ENCODE measurements around the gene ATP2A1.
A peak's percentile ranks its signal among the peaks of the same experiment; 100 is the strongest.

ATP2A1 gene

GRCh38 chr16:28915181-28915580 lies 36.9 kb downstream of the ATP2A1 start:
- TF ChIP-seq TCF4 (CRISPR knock-in tag; IDR thresholded peaks at IDR 0.05; ENCODE audit: borderline replicate concordance) (no peak), ISL1 (CRISPR knock-in tag; IDR thresholded peaks at IDR 0.05) (0 out of 2 replicates have a peak, but pooled peaks have one; percentile 26), OSR1 (CRISPR knock-in tag; IDR thresholded peaks at IDR 0.05) (no peak)
- ATAC-seq = peak; percentile 65

DNA sequence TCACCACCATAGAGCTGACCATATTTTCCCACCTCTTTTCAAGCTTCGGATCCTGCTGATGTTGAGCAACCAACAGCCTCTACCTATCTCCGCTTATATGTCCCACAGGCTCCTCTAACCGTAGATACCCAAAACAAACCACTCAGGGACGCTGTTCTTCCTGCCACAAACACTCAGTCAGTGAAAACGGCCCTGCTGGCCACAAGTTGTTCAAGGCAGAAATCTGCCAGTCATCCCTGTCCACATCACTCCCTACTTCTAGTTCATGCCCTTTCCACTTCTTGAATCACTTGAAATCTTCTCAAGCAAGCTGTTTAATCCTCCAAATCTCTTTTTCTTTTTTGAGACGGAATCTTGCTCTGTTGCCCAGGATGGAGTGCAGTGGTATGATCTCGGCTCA lies 38.8 kb downstream of the ATP2A1 start:
- no peak for TF ChIP-seq OSR1 (CRISPR knock-in tag; IDR thresholded peaks at IDR 0.05)
- no peak for TF ChIP-seq PATZ1 (CRISPR knock-in tag; IDR thresholded peaks at IDR 0.05; ENCODE audit: borderline replicate concordance)
- TF ChIP-seq ZFP3 (CRISPR knock-in tag; IDR thresholded peaks at IDR 0.05) = no peak
- no peak for TF ChIP-seq ESRRG (CRISPR knock-in tag; IDR thresholded peaks at IDR 0.05)
- TF ChIP-seq ZNF8 (CRISPR knock-in tag; IDR thresholded peaks at IDR 0.05) = no peak
- no peak for TF ChIP-seq ZC3H10 (CRISPR knock-in tag; IDR thresholded peaks at IDR 0.05)
- ATAC-seq = no peak

- ATAC-seq = no peak
- TF ChIP-seq RARB (CRISPR knock-in tag; IDR thresholded peaks at IDR 0.05) (no peak), ZNF70 (CRISPR knock-in tag; IDR thresholded peaks at IDR 0.05) (no peak), TSHZ2 (CRISPR knock-in tag; IDR thresholded peaks at IDR 0.05) (no peak), TCF4 (CRISPR knock-in tag; IDR thresholded peaks at IDR 0.05; ENCODE audit: borderline replicate concordance) (no peak), PPARA (CRISPR knock-in tag; IDR thresholded peaks at IDR 0.05; ENCODE audit: borderline replicate concordance) (no peak), ZFP30 (CRISPR knock-in tag; IDR thresholded peaks at IDR 0.05) (no peak), SNAI2 (CRISPR knock-in tag; IDR thresholded peaks at IDR 0.05) (no peak), ZNF565 (CRISPR knock-in tag; conservative IDR thresholded peaks at IDR 0.05; ENCODE audit: low read depth) (no peak), GLIS3 (CRISPR knock-in tag; IDR thresholded peaks at IDR 0.05) (no peak), ARNTL (CRISPR knock-in tag; IDR thresholded peaks at IDR 0.05; ENCODE audit: borderline replicate concordance, low read depth) (no peak), OSR1 (CRISPR knock-in tag; IDR thresholded peaks at IDR 0.05) (no peak)
Observed at GRCh38 chr16:28918698-28919097, 40.4 kb downstream of the ATP2A1 start.

DNA sequence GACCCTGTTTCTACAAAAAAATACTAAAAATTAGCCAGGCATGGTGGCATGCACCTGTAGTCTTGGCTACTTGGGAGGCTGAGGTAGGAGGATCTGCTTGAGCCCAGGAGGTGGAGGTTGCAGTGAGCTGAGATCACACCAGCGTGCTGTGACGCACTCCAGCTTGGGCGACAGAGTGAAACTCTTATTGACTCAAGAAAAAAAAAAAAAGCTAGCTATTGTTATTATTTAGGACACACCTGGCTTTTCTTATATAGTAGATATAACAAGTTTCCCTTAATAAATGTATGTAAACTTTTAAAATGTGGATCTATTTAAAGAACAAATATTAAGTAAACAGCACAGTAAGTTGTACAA lies 44.9 kb downstream of the ATP2A1 start:
- no peak for ATAC-seq

DNA sequence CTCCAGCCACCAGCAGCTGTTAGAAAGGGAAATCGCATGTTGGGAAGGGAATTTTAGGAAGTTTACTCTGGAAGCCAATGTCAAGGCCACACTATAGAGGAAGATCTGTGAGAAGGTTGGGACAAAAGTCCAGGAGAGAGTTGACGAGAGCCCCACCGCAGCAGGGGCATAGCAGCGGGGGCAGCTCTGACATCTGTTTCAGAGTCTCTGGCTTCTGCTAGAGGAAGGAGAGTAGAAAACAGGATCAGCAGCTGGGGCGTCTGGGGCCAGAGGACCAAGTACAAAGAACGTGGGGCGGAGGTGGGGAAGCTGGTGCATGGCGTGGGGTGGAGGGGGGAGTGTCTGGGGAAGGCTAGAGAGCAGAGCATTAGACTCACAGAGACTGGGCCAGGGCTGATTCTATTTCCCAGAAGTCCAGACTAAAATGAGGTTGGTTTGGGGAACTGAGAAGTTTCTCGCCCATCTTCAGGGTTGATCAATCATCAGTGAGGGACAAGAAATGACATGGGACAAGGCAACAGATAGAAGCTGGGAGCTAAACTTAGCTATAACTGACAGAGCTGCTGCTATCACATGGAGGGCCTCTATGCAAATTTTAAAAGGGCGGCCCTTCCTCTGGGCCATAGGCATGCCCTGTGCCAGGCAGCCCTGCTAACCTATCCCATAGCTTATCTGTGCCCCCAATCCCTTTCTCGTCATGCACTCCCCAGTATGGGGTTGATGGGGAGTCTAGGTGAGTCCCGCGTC lies 45.5 kb downstream of the ATP2A1 start:
- ATAC-seq = no peak
- TF ChIP-seq ARNTL (CRISPR knock-in tag; IDR thresholded peaks at IDR 0.05; ENCODE audit: borderline replicate concordance, low read depth) = no peak
- TF ChIP-seq ZC3H10 (CRISPR knock-in tag; IDR thresholded peaks at IDR 0.05) = no peak
- TF ChIP-seq ZNF8 (CRISPR knock-in tag; IDR thresholded peaks at IDR 0.05) = no peak
- no peak for TF ChIP-seq POU6F1 (CRISPR knock-in tag; IDR thresholded peaks at IDR 0.05; ENCODE audit: borderline replicate concordance, low read depth)
- TF ChIP-seq TCF4 (CRISPR knock-in tag; IDR thresholded peaks at IDR 0.05; ENCODE audit: borderline replicate concordance) = no peak
- no peak for TF ChIP-seq PPARA (CRISPR knock-in tag; IDR thresholded peaks at IDR 0.05; ENCODE audit: borderline replicate concordance)
- no peak for TF ChIP-seq OSR1 (CRISPR knock-in tag; IDR thresholded peaks at IDR 0.05)

More for the DNA sequence above, 44.9 kb downstream of the ATP2A1 start:
- TF ChIP-seq ZC3H10 (CRISPR knock-in tag; IDR thresholded peaks at IDR 0.05) (no peak), CREB5 (CRISPR knock-in tag; IDR thresholded peaks at IDR 0.05; ENCODE audit: low read depth) (no peak), PPARA (CRISPR knock-in tag; IDR thresholded peaks at IDR 0.05; ENCODE audit: borderline replicate concordance) (no peak), TCF4 (CRISPR knock-in tag; IDR thresholded peaks at IDR 0.05; ENCODE audit: borderline replicate concordance) (no peak), ZFP3 (CRISPR knock-in tag; IDR thresholded peaks at IDR 0.05) (no peak), ZNF8 (CRISPR knock-in tag; IDR thresholded peaks at IDR 0.05) (no peak), ZFP30 (CRISPR knock-in tag; IDR thresholded peaks at IDR 0.05) (no peak), RARB (CRISPR knock-in tag; IDR thresholded peaks at IDR 0.05) (no peak), ZNF565 (CRISPR knock-in tag; conservative IDR thresholded peaks at IDR 0.05; ENCODE audit: low read depth) (no peak)

Measured in SK-N-SH treated with all-trans-retinoic acid at 6 μM for 48 hours (cell line).